ENCODE data around the gene KANK2.

- TF ChIP-seq POLR2A (IDR thresholded peaks at IDR 0.05) (peak; percentile 98), CTCF (IDR thresholded peaks at IDR 0.05) (no peak)
Measured at GRCh38 chr19:11239377-11240000, 42.1 kb upstream of the KANK2 start, which contains the start of gene ANGPTL8.

All from right lobe of liver (tissue), 4 donors.